OCI-LY7 (cell line): ENCODE results near the gene TPM2.
A peak's percentile ranks its signal among the peaks of the same experiment; 100 is the strongest.

Experiments
- CTCF ChIP-seq: fragments of 200-600 bp; sonication (generic); conservative IDR thresholded peaks from 2 replicates; pipeline ENCODE4 v1.5.1; 2014; ENCODE audit warnings: mild to moderate bottlenecking, antibody characterized with exemption, low read length, moderate library complexity, mixed read lengths
- EZH2phosphoT487 ChIP-seq: fragments of 200-600 bp; sonication (generic); IDR thresholded peaks from 2 replicates; pipeline ENCODE4 v1.6.1; 2018; ENCODE audit warnings: low read depth, borderline replicate concordance, mild to moderate bottlenecking, mixed run types, antibody characterized with exemption, low read length, moderate library complexity, mixed read lengths

GRCh38 chr9:35729700-35730485 is 40.2 kb upstream of the TPM2 start:
- TF ChIP-seq EZH2phosphoT487 (no peak), CTCF (peak; percentile 84)
